HepG2 (cell line): ENCODE results near the gene R3HCC1L. TPM values are rescaled to one million over a fixed set of nuclear protein-coding genes. Genes with fewer than 3 reads are reported as not detected.

Experiments
- ATAC-seq: fragments of 200-7000 bp; cut with Tn5 transposase; 3 replicates; pipeline ENCODE4 v1.9.1; 2020; ENCODE audit warnings: mild to moderate bottlenecking, moderate library complexity
- BruUV-seq: library from RNA; stranded (reverse); fragments of 400-500 nt; replicated peaks from 2 replicates; lab custom pipeline; 2021; lab: Mats Ljungman, UMichigan
- CTCF ChIA-PET: fragments of 300-600 bp; formaldehyde crosslinking; extraction: SDS; loops from one replicate; lab custom pipeline; 2021; ENCODE audit warnings: low total read pairs, inconsistent platforms, low intra/inter-chr PET ratio; lab: Yijun Ruan, JAX
- POLR2A ChIA-PET: fragments of 350-600 bp; sonication (Branson Sonifier 250); formaldehyde crosslinking; loops from one replicate; lab custom pipeline; 2020; ENCODE audit warnings: antibody characterized with exemption, inconsistent platforms; lab: Yijun Ruan, JAX
- DNase-seq: peaks from one replicate; pipeline ENCODE4 v3.0.0-alpha.2; 2015; ENCODE audit warnings: low spot score
- FAIRE-seq: peaks from 3 replicates; lab custom pipeline; 2011; peaks lifted over from hg19 to GRCh38; lab: Jason Lieb, UNC
- H2AFZ ChIP-seq: one replicate; pipeline ENCODE4 v1.6.1; 2011; ENCODE audit warnings: low read length, inconsistent platforms
- H3K27ac ChIP-seq: fragments of 300-600 bp; 3 replicates; pipeline ENCODE4 v1.8.0; 2011; ENCODE audit warnings: mixed run types, mild to moderate bottlenecking, mixed read lengths, low read length, inconsistent platforms; ENCODE audit not compliant: insufficient read depth; ENCODE audit errors: extremely low read length
- H3K27me3 ChIP-seq, 2 experiments: fragments of 200-600 bp in 1 of 2; 2 replicates in 1 of 2; 3 replicates in 1 of 2; pipeline versions ENCODE4 v1.6.0 to v1.8.0; 2011; ENCODE audit warnings: low read length in 2 of 2, mild to moderate bottlenecking in 2 of 2, moderate library complexity in 2 of 2, inconsistent platforms in 1 of 2; ENCODE audit not compliant: insufficient read depth in 2 of 2, control insufficient read depth in 1 of 2
- H3K36me3 ChIP-seq, 2 experiments: fragments of 200-600 bp in 1 of 2; replicated peaks in 1 of 2; 2 replicates in 1 of 2; 3 replicates in 1 of 2; pipeline versions ENCODE4 v1.5.1 to v1.8.0; 2011; ENCODE audit warnings: low read length in 2 of 2, inconsistent platforms in 1 of 2; ENCODE audit not compliant: insufficient read depth in 2 of 2, control insufficient read depth in 1 of 2
- H3K4me1 ChIP-seq: 2 replicates; pipeline ENCODE4 v1.5.1; 2012; ENCODE audit warnings: low read length, inconsistent platforms; ENCODE audit not compliant: insufficient read depth
- H3K4me2 ChIP-seq: 2 replicates; pipeline ENCODE4 v1.6.0; 2011; ENCODE audit warnings: low read depth, low read length, inconsistent platforms
- H3K4me3 ChIP-seq, 3 experiments: fragments of 200-600 bp in 1 of 3; sonication (generic), shearing (Covaris generic) in 1 of 3; replicated peaks in 1 of 3; 2 replicates each; pipeline ENCODE4 v1.5.1; 2011 to 2016; ENCODE audit warnings: low read length in 3 of 3, inconsistent platforms in 2 of 3, low read depth in 2 of 3, mild to moderate bottlenecking in 2 of 3, control low read depth in 1 of 3, mixed read lengths in 1 of 3; ENCODE audit not compliant: insufficient read depth in 1 of 3
- H3K79me2 ChIP-seq: one replicate; pipeline ENCODE4 v1.6.1; 2011; ENCODE audit warnings: low read length, inconsistent platforms; ENCODE audit not compliant: insufficient read depth
- H3K9ac ChIP-seq: 2 replicates; pipeline ENCODE4 v1.6.0; 2011; ENCODE audit warnings: mild to moderate bottlenecking, low read depth, low read length, inconsistent platforms; ENCODE audit not compliant: insufficient read depth
- H3K9me3 ChIP-seq: 2 replicates; pipeline ENCODE4 v1.5.1; 2012; ENCODE audit warnings: mild to moderate bottlenecking, low read length
- H4K20me1 ChIP-seq: 2 replicates; pipeline ENCODE4 v1.6.0; 2011; ENCODE audit warnings: inconsistent platforms, mild to moderate bottlenecking, low read length, moderate library complexity; ENCODE audit not compliant: insufficient read depth
- EP300 ChIP-seq, 3 experiments: sonication (generic) in 1 of 3; formaldehyde crosslinking in 1 of 3; IDR thresholded peaks; 2 replicates each; pipeline versions ENCODE4 v1.5.1 to v1.6.1; 2011 to 2020; ENCODE audit warnings: low read depth in 2 of 3, low read length in 2 of 3, borderline replicate concordance in 1 of 3, improper control_type of control experiment in 1 of 3, mild to moderate bottlenecking in 1 of 3, missing genetic modification reagents in 1 of 3, moderate library complexity in 1 of 3
- FOXC1 ChIP-seq: sonication (generic); formaldehyde crosslinking; IDR thresholded peaks from 2 replicates; pipeline ENCODE4 v1.8.0; 2022; ENCODE audit warnings: mild to moderate bottlenecking, missing genetic modification reagents, borderline replicate concordance
- FOXO1 ChIP-seq: sonication (generic); formaldehyde crosslinking; IDR thresholded peaks from 2 replicates; pipeline ENCODE4 v1.4.0; 2020; ENCODE audit warnings: missing genetic modification reagents
- GABPB1 ChIP-seq: IDR thresholded peaks from 2 replicates; pipeline ENCODE4 v1.6.1; 2016; ENCODE audit warnings: mild to moderate bottlenecking, missing genetic modification reagents, moderate library complexity, missing compliant biosample characterization
- GATA4 ChIP-seq: sonication (generic); IDR thresholded peaks from 2 replicates; pipeline ENCODE4 v1.6.1; 2016; ENCODE audit warnings: antibody characterized with exemption, low read depth, borderline replicate concordance
- HOXA3 ChIP-seq: sonication (generic); formaldehyde crosslinking; IDR thresholded peaks from 2 replicates; pipeline ENCODE4 v1.5.0; 2020; ENCODE audit warnings: missing genetic modification reagents
- KLF16 ChIP-seq, 2 experiments: sonication (generic) in 1 of 2; formaldehyde crosslinking in 1 of 2; IDR thresholded peaks; 2 replicates each; pipeline versions ENCODE4 v1.6.1 to v1.8.0; 2016 to 2023; ENCODE audit warnings: missing genetic modification reagents in 2 of 2, missing compliant biosample characterization in 1 of 2
- MAFK ChIP-seq, 2 experiments: IDR thresholded peaks in 1 of 2; conservative IDR thresholded peaks in 1 of 2; 2 replicates each; pipeline ENCODE4 v1.6.1; 2011; ENCODE audit warnings: improper control_type of control experiment in 2 of 2, low read length in 2 of 2
- MATR3 ChIP-seq: sonication (generic); formaldehyde crosslinking; IDR thresholded peaks from 2 replicates; pipeline ENCODE4 v1.4.0; 2020; ENCODE audit warnings: missing genetic modification reagents
- MLLT10 ChIP-seq: sonication (generic); formaldehyde crosslinking; IDR thresholded peaks from 2 replicates; pipeline ENCODE4 v1.4.0; 2020; ENCODE audit warnings: missing genetic modification reagents
- NCOA1 ChIP-seq: sonication (generic); formaldehyde crosslinking; IDR thresholded peaks from 2 replicates; pipeline ENCODE4 v1.9.0; 2021; ENCODE audit warnings: missing genetic modification reagents
- PRDM15 ChIP-seq: sonication (generic); formaldehyde crosslinking; IDR thresholded peaks from 2 replicates; pipeline ENCODE4 v1.4.0; 2020; ENCODE audit warnings: missing genetic modification reagents
- RAD51 ChIP-seq: fragments of 450-650 bp; IDR thresholded peaks from 2 replicates; pipeline ENCODE4 v1.6.1; 2016; ENCODE audit warnings: borderline replicate concordance
- ZBTB42 ChIP-seq: sonication (generic); formaldehyde crosslinking; IDR thresholded peaks from 2 replicates; pipeline ENCODE4 v1.5.0; 2020; ENCODE audit warnings: mild to moderate bottlenecking, missing genetic modification reagents
- ZNF550 ChIP-seq: sonication (generic); formaldehyde crosslinking; IDR thresholded peaks from 2 replicates; pipeline ENCODE4 v1.4.0; 2020; ENCODE audit warnings: mild to moderate bottlenecking, missing genetic modification reagents, borderline replicate concordance
- ZNF652 ChIP-seq: IDR thresholded peaks from 2 replicates; pipeline ENCODE4 v1.6.1; 2016; ENCODE audit warnings: low read depth, borderline replicate concordance
- ZNF687 ChIP-seq: sonication (generic); formaldehyde crosslinking; IDR thresholded peaks from 2 replicates; pipeline ENCODE4 v1.5.1; 2020; ENCODE audit warnings: mild to moderate bottlenecking, missing genetic modification reagents, moderate library complexity
- ZNF816 ChIP-seq: sonication (generic); formaldehyde crosslinking; IDR thresholded peaks from 2 replicates; pipeline ENCODE4 v1.8.0; 2022; ENCODE audit warnings: missing genetic modification reagents, mild to moderate bottlenecking, borderline replicate concordance
- WGBS: methylation state at CpG from one replicate; pipeline ENCODE4 v1.1.6; 2017; ENCODE audit warnings: low lambda C conversion rate; 5-methylcytosine and 5-hydroxymethylcytosine counted together
- in situ Hi-C: cut with HindIII; loops from 2 replicates; pipeline ENCODE4 v1.10.0; 2017; ENCODE audit warnings: low pct_unique_long_range_greater_than_20kb; ENCODE audit not compliant: extremely low pct_ligation_motif_present
- intact Hi-C: fragments of 100-400 bp; cut with micrococcal nuclease; formaldehyde crosslinking; loops from one replicate; pipeline ENCODE4 v1.10.0; 2022; ENCODE audit not compliant: unreplicated experiment
- polyA plus RNA-seq, 8 experiments: library from polyadenylated mRNA; depleted of rRNA in 3 of 8; stranded (reverse) in 7 of 8; unstranded in 1 of 8; fragments of >200 nt; fragmentation: Illumina TruSeq in 4 of 8; extraction: Trizol in 4 of 8; gene quantifications; 2 replicates each; pipeline versions ENCODE4 v1.2.1 to v1.2.3, GENCODE V29; 2011 to 2016; ENCODE audit warnings: low read depth in 4 of 8, missing spikeins in 1 of 8, mixed read lengths in 1 of 8; ENCODE audit not compliant: insufficient read depth in 1 of 8
- total RNA-seq, 5 experiments: library from RNA; depleted of rRNA; stranded (reverse); fragments of >200 nt; fragmentation: Illumina TruSeq; extraction: Trizol; gene quantifications; 2 replicates each; pipeline ENCODE4 v1.2.3, GENCODE V29; 2016; ENCODE audit warnings: low read depth in 1 of 5

The R3HCC1L gene
- total and polyA plus RNA-seq, 2 of the 13 experiments (the other 11 are each of a cell fraction or from before 2014, with no cell fraction given), result 6.5 to 12.2 TPM

- intact Hi-C loops, result no loop called here
- Histone ChIP-seq H3K79me2 (no peaks in the 10 kb centered on the region), H3K4me1 (peaks cover 12% of the 10 kb centered on the region), H2AFZ (no peak overlapping the region)
- no CpG with 5 or more reads among the region's 4 CpGs for WGBS
- no peak for DNase-seq
- TF ChIP-seq ZNF687 (CRISPR knock-in tag) (no peak), ZNF550 (CRISPR knock-in tag) (no peak), NCOA1 (CRISPR knock-in tag) (no peak), GABPB1 (CRISPR knock-in tag) (no peak), FOXC1 (no peak), HOXA3 (CRISPR knock-in tag) (no peak), MAFK (conservative IDR thresholded peaks at IDR 0.05 in 1 of 2, IDR thresholded peaks at IDR 0.05 in 1 of 2; ENCODE audit: low read length in 2 of 2) (no peak), ZNF652 (CRISPR knock-in tag) (no peak), EP300 (IDR thresholded peaks at IDR 0.05; ENCODE audit: low read depth in 2 of 2, low read length in 2 of 2) (no peak), EP300 (CRISPR knock-in tag; IDR thresholded peaks at IDR 0.05; ENCODE audit: borderline replicate concordance) (no peak), PRDM15 (no peak), GATA4 (no peak), RAD51 (no peak), ZBTB42 (CRISPR knock-in tag) (no peak), FOXO1 (CRISPR knock-in tag) (no peak), ZNF816 (CRISPR knock-in tag) (no peak), MATR3 (CRISPR knock-in tag) (no peak), MLLT10 (CRISPR knock-in tag) (no peak), KLF16 (CRISPR knock-in tag; IDR thresholded peaks at IDR 0.05) (no peak)
- TF ChIP-seq, all 625 proteins: peak for 0
- no peaks in the 10 kb centered on the region; the same call in 1 of the 2 replicates for H4K20me1 ChIP-seq
- H3K9me3 ChIP-seq, result no peaks in the 10 kb centered on the region
- in situ Hi-C loops, result no loop called here
- H3K36me3 ChIP-seq, result no peaks in the 10 kb centered on the region
- H3K27me3 ChIP-seq, result peaks cover 0 to 44% of the 10 kb centered on the region in 2 experiments; a peak in 3 of 5 replicates
- H3K9ac ChIP-seq, result no peak overlapping the region
- H3K4me3 ChIP-seq, result no peak overlapping the region
- POLR2A ChIA-PET, result no interaction called here
- no peak overlapping the region for H3K4me2 ChIP-seq
- no peak overlapping the region for H3K27ac ChIP-seq
- CTCF ChIA-PET, result no interaction called here
- ATAC-seq (no peak), FAIRE-seq (no peak)
- no TSS peak for BruUV-seq
These were observed 158.5 kb downstream of the R3HCC1L start for GRCh38 chr10:98292971-98293370.
